Transverse colon (tissue), 4 donors: Measurements from ENCODE around the gene CIAPIN1. TPM values are rescaled to one million over a fixed set of nuclear protein-coding genes. Genes with fewer than 3 reads are reported as not detected.

Source experiments
- DNase-seq: peaks from one replicate; pipeline ENCODE4 v3.0.0-alpha.2; 2019
- H3K27ac ChIP-seq, 4 donors: fragments of 200-600 bp; sonication (generic); 2 replicates each; pipeline ENCODE4 v1.5.1; 2016 to 2018; ENCODE audit warnings: inconsistent platforms in 4 of 4
- H3K27me3 ChIP-seq: fragments of 200-600 bp; sonication (generic); 2 replicates; pipeline ENCODE4 v1.5.1; 2017; ENCODE audit warnings: inconsistent platforms
- H3K36me3 ChIP-seq, 4 donors: fragments of 200-600 bp; sonication (generic); 2 replicates each; pipeline ENCODE4 v1.5.1; 2017 to 2019; ENCODE audit warnings: inconsistent platforms in 4 of 4
- H3K4me1 ChIP-seq, 4 donors: fragments of 200-600 bp; sonication (generic); 2 replicates each; pipeline ENCODE4 v1.5.1; 2017 to 2020; ENCODE audit warnings: inconsistent platforms in 4 of 4
- H3K4me3 ChIP-seq, 4 donors: fragments of 200-600 bp; sonication (generic); 1 replicate in 1 of 4; 2 replicates in 3 of 4; pipeline versions ENCODE4 v1.5.1 to v1.6.1; 2017 to 2019; ENCODE audit warnings: inconsistent platforms in 4 of 4
- H3K9me3 ChIP-seq, 2 donors: fragments of 200-600 bp; sonication (generic); 2 replicates each; pipeline ENCODE4 v1.5.1; 2017 to 2019; ENCODE audit warnings: inconsistent platforms in 2 of 2
- CTCF ChIP-seq, 5 experiments: fragments of 200-600 bp in 3 of 5; fragments of 450-650 bp in 2 of 5; sonication (generic) in 3 of 5; IDR thresholded peaks; 1 replicate in 2 of 5; 2 replicates in 3 of 5; pipeline ENCODE4 v1.5.1; 2016 to 2017; ENCODE audit warnings: antibody characterized with exemption in 5 of 5, inconsistent platforms in 3 of 5, mild to moderate bottlenecking in 2 of 5, moderate library complexity in 1 of 5
- EP300 ChIP-seq: sonication (generic); formaldehyde crosslinking; IDR thresholded peaks from one replicate; pipeline ENCODE4 v1.6.1; 2017; ENCODE audit warnings: antibody characterized with exemption, low read depth
- POLR2A ChIP-seq: fragments of 450-650 bp; IDR thresholded peaks from one replicate; pipeline ENCODE4 v1.6.1; 2016; ENCODE audit warnings: antibody characterized with exemption, mild to moderate bottlenecking, moderate library complexity
- POLR2AphosphoS5 ChIP-seq, 3 donors: sonication (generic); formaldehyde crosslinking; IDR thresholded peaks; one replicate each; pipeline ENCODE4 v1.6.1; 2016; ENCODE audit warnings: antibody characterized with exemption in 3 of 3
- WGBS, 2 donors: methylation state at CpG; one replicate each; pipeline ENCODE4 v1.1.5; 2018; ENCODE audit warnings: low coverage in 1 of 2; 5-methylcytosine and 5-hydroxymethylcytosine counted together
- in situ Hi-C, 4 donors: fragments of 200-750 bp; cut with MboI; loops; one replicate each; pipeline versions ENCODE4 v1.15.0 to v1.15.1; 2017; ENCODE audit warnings: low sequenced_read_pairs in 3 of 4, low pct_ligation_motif_present in 1 of 4, low pct_unique_long_range_greater_than_20kb in 1 of 4
- intact Hi-C: fragments of 100-400 bp; cut with DNase I; formaldehyde crosslinking; loops from one replicate; pipeline ENCODE4 v1.15.1; 2023; ENCODE audit warnings: low total_unique reads
- total RNA-seq, 4 donors: library from RNA; depleted of rRNA; stranded (reverse); fragments of >200 nt; gene quantifications; one replicate each; pipeline ENCODE4 v1.1.0, GENCODE V29; 2016

CIAPIN1 gene
- total RNA-seq, 4 donors from 2014 or later, result 20.9 to 48.3 (median 40.5) TPM

- Histone ChIP-seq H3K9me3 (no peaks in the 10 kb centered on the region), H3K36me3 (peaks cover 0 to 70% (median 38%) of the 10 kb centered on the region in 4 donors), H3K4me3 (no peak overlapping the region), H3K27ac (no peak overlapping the region), H3K27me3 (no peaks in the 10 kb centered on the region), H3K4me1 (no peaks in the 10 kb centered on the region)
- intact Hi-C loops, result no loop called here
- in situ Hi-C loops, result no loop called here
- no peak for DNase-seq
- TF ChIP-seq CTCF (IDR thresholded peaks at IDR 0.05) (no peak), EP300 (no peak), POLR2AphosphoS5 (IDR thresholded peaks at IDR 0.05) (no peak), POLR2A (no peak)
- WGBS, 2 donors, result 89% methylated on average over 3 of the region's 3 CpGs; no CpG with 5 or more reads in 1 of the 2 donors
These were observed 14.2 kb downstream of the CIAPIN1 start for GRCh38 chr16:57432989-57433388.

- in situ Hi-C loops, result no loop called here
- no peak for DNase-seq
- no peaks in the 10 kb centered on the region for H3K9me3 ChIP-seq
These were observed 14.7 kb downstream of the CIAPIN1 start for GRCh38 chr16:57432505-57432904.

DNA sequence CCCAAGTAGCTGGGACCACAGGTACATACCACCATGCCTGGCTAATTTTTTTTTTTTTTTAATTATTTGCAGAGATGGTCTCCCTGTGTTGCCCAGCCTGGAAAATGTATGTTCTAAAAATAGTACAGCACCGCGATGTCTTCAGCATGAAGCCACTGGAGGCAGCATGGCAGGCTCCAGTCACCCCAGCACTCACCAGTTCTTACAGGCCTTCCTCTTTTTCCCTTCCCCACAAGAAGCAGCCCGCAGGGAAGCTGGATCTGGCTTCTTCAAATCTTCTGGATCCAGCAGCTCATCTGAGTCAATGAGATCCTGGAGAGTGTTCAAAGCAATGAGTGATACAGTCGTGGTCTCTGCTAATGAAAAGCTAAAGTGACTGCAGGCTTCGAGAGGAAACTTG, 16.2 kb downstream of the CIAPIN1 start:
- in situ Hi-C loops, result no loop called here
- 84 to 91% methylated on average over 4 to 5 of the region's 5 CpGs for WGBS, 2 donors

More at GRCh38 chr16:57432505-57432904, 14.7 kb downstream of the CIAPIN1 start:
- no peaks in the 10 kb centered on the region for H3K27me3 ChIP-seq
- peaks cover 0 to 70% (median 38%) of the 10 kb centered on the region in 4 donors for H3K36me3 ChIP-seq
- no peak overlapping the region for H3K4me3 ChIP-seq
- H3K27ac ChIP-seq, result no peak overlapping the region
- TF ChIP-seq POLR2A (no peak), POLR2AphosphoS5 (IDR thresholded peaks at IDR 0.05) (no peak), EP300 (no peak), CTCF (IDR thresholded peaks at IDR 0.05) (no peak)
- no peaks in the 10 kb centered on the region for H3K4me1 ChIP-seq
- WGBS, 2 donors, result 90 to 94% methylated on average over 1 to 2 of the region's 2 CpGs
- intact Hi-C loops, result no loop called here

DNA sequence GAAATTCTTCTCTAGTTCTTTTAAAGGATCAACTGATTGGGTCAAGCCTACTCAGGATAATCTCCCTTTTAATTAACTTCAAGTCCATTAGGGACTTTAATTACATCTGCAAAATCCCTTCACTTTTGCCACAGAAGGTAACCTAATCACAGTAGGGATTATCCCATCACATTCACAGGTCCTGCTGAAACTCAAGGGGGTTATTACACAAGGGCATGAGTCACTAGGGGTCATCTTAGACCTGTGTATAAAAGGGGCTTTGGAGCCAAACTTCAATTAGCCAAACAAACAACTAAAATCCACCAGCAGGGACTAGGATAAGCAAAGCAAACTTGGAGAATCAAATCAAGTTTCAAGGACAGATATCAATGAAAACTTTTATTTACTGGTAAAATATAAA, 19.4 kb downstream of the CIAPIN1 start:
- in situ Hi-C loops (loop anchor here in 2 of 4 donors (10.0 kb wide), 1 partner anchor 87 kb away; no protein-coding TSS in a partner anchor), intact Hi-C loops (no loop called here)
- Histone ChIP-seq H3K27me3 (no peaks in the 10 kb centered on the region), H3K4me1 (no peaks in the 10 kb centered on the region), H3K36me3 (peaks cover 0 to 34% (median 20%) of the 10 kb centered on the region in 4 donors), H3K9me3 (no peaks in the 10 kb centered on the region), H3K27ac (no peak overlapping the region), H3K4me3 (no peak overlapping the region)
- no peak for DNase-seq
- TF ChIP-seq POLR2A (no peak), CTCF (IDR thresholded peaks at IDR 0.05) (no peak), POLR2AphosphoS5 (IDR thresholded peaks at IDR 0.05) (no peak), EP300 (no peak)

More for the DNA sequence above, 16.2 kb downstream of the CIAPIN1 start:
- no peak overlapping the region for H3K4me3 ChIP-seq
- no peak for TF ChIP-seq POLR2A
- TF ChIP-seq CTCF (IDR thresholded peaks at IDR 0.05), result no peak
- TF ChIP-seq POLR2AphosphoS5 (IDR thresholded peaks at IDR 0.05), result no peak
- TF ChIP-seq EP300, result no peak
- DNase-seq, result no peak
- H3K9me3 ChIP-seq, result no peaks in the 10 kb centered on the region
- no peaks in the 10 kb centered on the region for H3K27me3 ChIP-seq
- no peaks in the 10 kb centered on the region for H3K4me1 ChIP-seq
- intact Hi-C loops, result no loop called here
- H3K27ac ChIP-seq, result no peak overlapping the region
- H3K36me3 ChIP-seq, result peaks cover 0 to 65% (median 35%) of the 10 kb centered on the region in 4 donors
